ENCODE results near the gene PGP. TPM values are rescaled to one million over a fixed set of nuclear protein-coding genes. Genes with fewer than 3 reads are reported as not detected.

The PGP gene
- total and polyA plus RNA-seq, 8 donors = 9.3 to 90.4 (median 11.3) TPM

- peaks cover 18 to 32% (median 24%) of the 10 kb centered on the region in 4 donors for H3K4me1 ChIP-seq
- intact Hi-C loops (cut with DNase I; ENCODE audit: low total_unique reads) = no loop called here
- WGBS, 5 donors = 84 to 97% (median 94%) methylated on average over 23 to 28 of the region's 28 CpGs
- peaks cover 5 to 45% (median 28%) of the 10 kb centered on the region in 3 donors for H3K27me3 ChIP-seq
- no peak for DNase-seq
- no peaks in the 10 kb centered on the region for H3K9me3 ChIP-seq
- H3K4me3 ChIP-seq = no peak overlapping the region
- peaks cover 49 to 67% (median 62%) of the 10 kb centered on the region in 4 donors for H3K36me3 ChIP-seq
- H3K27ac ChIP-seq = no peak overlapping the region
- TF ChIP-seq EP300 (IDR thresholded peaks at IDR 0.05) (no peak), POLR2AphosphoS5 (IDR thresholded peaks at IDR 0.05) (no peak), CTCF (IDR thresholded peaks at IDR 0.05) (no peak), POLR2A (IDR thresholded peaks at IDR 0.05) (no peak)
Observed at GRCh38 chr16:2235234-2235651, 20.6 kb upstream of the PGP start.

GRCh38 chr16:2234813-2235170, 20.2 kb upstream of the PGP start:
- intact Hi-C loops (cut with DNase I; ENCODE audit: low total_unique reads) = no loop called here
- H3K27ac ChIP-seq = no peak overlapping the region
- peaks cover 18 to 32% (median 24%) of the 10 kb centered on the region in 4 donors for H3K4me1 ChIP-seq
- no peak overlapping the region for H3K4me3 ChIP-seq
- H3K36me3 ChIP-seq = peaks cover 54 to 67% (median 64%) of the 10 kb centered on the region in 4 donors
- no peak for DNase-seq
- H3K27me3 ChIP-seq = peaks cover 5 to 45% (median 28%) of the 10 kb centered on the region in 3 donors
- TF ChIP-seq EP300 (IDR thresholded peaks at IDR 0.05) (no peak), POLR2AphosphoS5 (IDR thresholded peaks at IDR 0.05) (no peak), CTCF (IDR thresholded peaks at IDR 0.05) (no peak), POLR2A (IDR thresholded peaks at IDR 0.05) (no peak)
- H3K9me3 ChIP-seq = no peaks in the 10 kb centered on the region
- WGBS, 5 donors = 76 to 94% (median 91%) methylated on average over 8 to 18 of the region's 18 CpGs

GRCh38 chr16:2233872-2234812, 19.5 kb upstream of the PGP start:
- peaks cover 18 to 32% (median 24%) of the 10 kb centered on the region in 4 donors for H3K4me1 ChIP-seq
- peaks cover 60 to 70% (median 68%) of the 10 kb centered on the region in 4 donors for H3K36me3 ChIP-seq
- no peak overlapping the region for H3K27ac ChIP-seq
- H3K4me3 ChIP-seq = no peak overlapping the region
- H3K27me3 ChIP-seq = peaks cover 5 to 45% (median 28%) of the 10 kb centered on the region in 3 donors
- H3K9me3 ChIP-seq = no peaks in the 10 kb centered on the region
- intact Hi-C loops (cut with DNase I; ENCODE audit: low total_unique reads) = no loop called here
- no peak for DNase-seq
- 91 to 94% (median 93%) methylated on average over 31 to 51 of the region's 51 CpGs for WGBS, 5 donors
- TF ChIP-seq POLR2AphosphoS5 (IDR thresholded peaks at IDR 0.05) (no peak), CTCF (IDR thresholded peaks at IDR 0.05) (no peak), EP300 (IDR thresholded peaks at IDR 0.05) (no peak), POLR2A (IDR thresholded peaks at IDR 0.05) (no peak)

- TF ChIP-seq POLR2A (IDR thresholded peaks at IDR 0.05) = no peak
- no peak for TF ChIP-seq POLR2AphosphoS5 (IDR thresholded peaks at IDR 0.05)
- no peak for TF ChIP-seq CTCF (IDR thresholded peaks at IDR 0.05)
- no peak for TF ChIP-seq EP300 (IDR thresholded peaks at IDR 0.05)
- Histone ChIP-seq H3K36me3 (peaks cover 69 to 79% (median 77%) of the 10 kb centered on the region in 4 donors), H3K27ac (no peak overlapping the region), H3K9me3 (no peaks in the 10 kb centered on the region), H3K4me3 (no peak overlapping the region), H3K27me3 (peaks cover 5 to 39% (median 26%) of the 10 kb centered on the region in 3 donors), H3K4me1 (peaks cover 18 to 26% (median 24%) of the 10 kb centered on the region in 4 donors)
- intact Hi-C loops (cut with DNase I; ENCODE audit: low total_unique reads) = no loop called here
- WGBS, 5 donors = 93 to 97% (median 96%) methylated on average over 7 to 28 of the region's 28 CpGs
- DNase-seq = no peak
Observed at GRCh38 chr16:2233046-2233775, 18.6 kb upstream of the PGP start.
